ENCODE results near the gene KLF15.

The KLF15 gene

GRCh38 chr3:126319701-126320295 is 37.4 kb downstream of the KLF15 start:
- no peak for DNase-seq

GRCh38 chr3:126317029-126317996 is 39.9 kb downstream of the KLF15 start:
- DNase-seq = no peak

- DNase-seq = no peak
Observed at GRCh38 chr3:126316501-126316939, 40.7 kb downstream of the KLF15 start.

GRCh38 chr3:126316031-126316461 is 41.2 kb downstream of the KLF15 start:
- DNase-seq = no peak

- no peak for DNase-seq
Observed at GRCh38 chr3:126314790-126315658, 42.2 kb downstream of the KLF15 start.

- no peak for DNase-seq
Observed at GRCh38 chr3:126314305-126314789, 42.9 kb downstream of the KLF15 start.

- no peak for DNase-seq
Observed at GRCh38 chr3:126313580-126314304, 43.5 kb downstream of the KLF15 start.

- DNase-seq = no peak
Observed at GRCh38 chr3:126313166-126313565, 44.0 kb downstream of the KLF15 start.

GRCh38 chr3:126312341-126312740 is 44.9 kb downstream of the KLF15 start:
- DNase-seq = no peak

- no peak for DNase-seq
Observed at GRCh38 chr3:126311338-126311978, 45.8 kb downstream of the KLF15 start.

- no peak for DNase-seq
Observed at GRCh38 chr3:126310816-126311215, 46.4 kb downstream of the KLF15 start.

- no peak for DNase-seq
Observed at GRCh38 chr3:126309861-126310655, 47.1 kb downstream of the KLF15 start.

- no peak for DNase-seq
Observed at GRCh38 chr3:126309165-126309564, 48.0 kb downstream of the KLF15 start.

- no peak for DNase-seq
Observed at GRCh38 chr3:126308394-126309125, 48.6 kb downstream of the KLF15 start.

- no peak for DNase-seq
Observed at GRCh38 chr3:126307591-126308393, 49.4 kb downstream of the KLF15 start.

GRCh38 chr3:126306888-126307482 is 50.2 kb downstream of the KLF15 start:
- no peak for DNase-seq

GRCh38 chr3:126306397-126306796 is 50.8 kb downstream of the KLF15 start:
- no peak for DNase-seq

GRCh38 chr3:126305427-126305826 is 51.8 kb downstream of the KLF15 start:
- DNase-seq = no peak

- peak; percentile 6 for DNase-seq
Observed at GRCh38 chr3:126304704-126305103, 52.5 kb downstream of the KLF15 start.

Measured in fibroblast of skin of right biceps (primary cell).